Activated naive CD8-positive, alpha-beta T cell treated with anti-CD3 and anti-CD28 coated beads, Interleukin-2, amount 50 U/mL, for 16 hours (primary cell): ENCODE data around the gene ALDH7A1.
"Not testable (repeated sequence)": the region's sequence is repeated elsewhere in the genome, so short reads cannot be mapped to it uniquely, and the experiment has no call there.

ENCODE experiments used
- DNase-seq: peaks from one replicate; pipeline ENCODE4 v3.0.0-alpha.2; 2020; ENCODE audit warnings: low read depth, low spot score

The ALDH7A1 gene

DNA sequence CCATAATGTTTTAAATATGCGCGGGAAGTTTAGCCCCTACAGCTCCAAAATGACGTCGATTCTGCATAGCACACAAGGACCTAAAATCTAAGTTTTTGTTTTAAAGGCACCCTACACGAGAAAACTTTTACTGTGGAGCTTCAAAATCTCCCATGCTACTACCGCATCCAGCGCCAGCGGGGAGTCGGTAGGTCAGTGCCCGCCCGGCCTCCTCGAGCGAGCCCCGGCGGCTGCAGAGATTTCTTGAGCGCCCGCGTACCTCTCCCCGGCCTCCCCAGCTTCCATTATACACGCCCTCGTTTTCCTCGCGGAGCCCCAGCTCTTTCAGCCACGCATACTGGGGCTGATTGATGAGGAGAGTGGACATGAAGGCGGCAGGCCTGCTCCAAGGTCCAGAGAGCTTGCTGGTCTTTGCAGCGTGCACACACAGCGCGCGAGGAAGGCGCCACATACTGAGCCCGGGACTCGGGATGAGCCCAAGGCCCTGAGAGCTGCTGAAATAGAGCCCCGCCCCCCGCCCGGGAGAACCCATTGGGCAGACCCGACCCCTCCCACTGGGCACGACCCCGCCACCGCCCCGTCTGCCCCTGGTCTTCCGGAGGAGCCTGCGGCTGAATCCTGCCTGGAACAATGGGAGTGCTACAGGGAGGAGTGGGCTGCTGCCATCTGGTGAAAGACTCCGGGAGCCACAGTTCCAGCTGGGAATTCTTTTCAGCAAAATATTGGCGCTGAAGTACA is at the start of gene ALDH7A1:
Gene ALDH7A1, minus strand, starts transcription at position 472 of the 738 bp plus-strand sequence. Its CDS starts 21 bp downstream, at position 451.
- no peak for DNase-seq

GRCh38 chr5:126641387-126641786 is 46.4 kb upstream of the ALDH7A1 start:
- no peak for DNase-seq

DNA sequence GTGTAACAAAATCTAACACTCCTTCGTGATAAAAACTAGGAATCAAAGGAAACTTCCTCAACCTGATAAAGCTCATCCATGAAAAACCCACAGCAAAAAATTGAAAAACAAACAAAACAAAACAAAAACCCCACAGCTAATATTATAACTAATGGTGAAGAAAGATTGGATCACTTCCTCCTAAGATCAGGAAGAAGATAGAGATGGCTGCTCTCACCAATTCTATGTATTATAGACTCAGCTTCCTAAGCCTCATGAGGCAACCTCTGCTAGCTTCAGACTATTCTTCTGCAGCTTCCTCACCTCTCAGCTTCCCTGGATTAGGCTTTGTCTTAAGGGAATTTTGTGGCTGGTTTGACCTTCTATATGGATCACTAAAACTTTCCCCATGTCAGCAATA is 45.8 kb upstream of the ALDH7A1 start:
- DNase-seq = no peak

GRCh38 chr5:126636956-126637355 is 41.9 kb upstream of the ALDH7A1 start:
- no peak for DNase-seq

GRCh38 chr5:126635585-126635984 is 40.6 kb upstream of the ALDH7A1 start:
- no peak for DNase-seq

- no peak for DNase-seq
Measured at GRCh38 chr5:126633552-126633951, 38.5 kb upstream of the ALDH7A1 start.

GRCh38 chr5:126631920-126632319 is 36.9 kb upstream of the ALDH7A1 start:
- no peak for DNase-seq

- DNase-seq = no peak
Measured at GRCh38 chr5:126628102-126628501, 33.1 kb upstream of the ALDH7A1 start.

- DNase-seq = no peak
Measured at GRCh38 chr5:126624534-126624933, 29.5 kb upstream of the ALDH7A1 start.

DNA sequence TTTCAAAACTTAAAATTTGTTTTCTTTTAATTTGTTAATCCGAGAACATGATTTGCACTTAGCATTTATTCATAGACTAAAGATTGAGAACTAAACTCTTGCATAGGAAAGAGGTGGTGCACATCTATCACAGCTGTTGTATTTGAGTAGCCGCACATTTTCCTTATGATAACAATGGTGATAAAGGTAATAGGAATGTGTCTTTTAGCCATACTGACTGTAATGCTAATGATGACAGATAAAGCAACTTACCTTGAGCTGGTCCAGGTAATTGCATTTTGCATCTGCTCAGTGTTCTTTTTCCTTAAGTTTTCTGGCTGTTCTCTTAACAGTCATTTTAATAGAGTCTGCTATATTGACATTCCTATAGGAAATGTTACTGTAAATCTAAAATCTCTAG is 24.8 kb upstream of the ALDH7A1 start:
- DNase-seq = no peak

GRCh38 chr5:126617603-126618002 is 22.6 kb upstream of the ALDH7A1 start:
- DNase-seq = not testable (repeated sequence)

DNA sequence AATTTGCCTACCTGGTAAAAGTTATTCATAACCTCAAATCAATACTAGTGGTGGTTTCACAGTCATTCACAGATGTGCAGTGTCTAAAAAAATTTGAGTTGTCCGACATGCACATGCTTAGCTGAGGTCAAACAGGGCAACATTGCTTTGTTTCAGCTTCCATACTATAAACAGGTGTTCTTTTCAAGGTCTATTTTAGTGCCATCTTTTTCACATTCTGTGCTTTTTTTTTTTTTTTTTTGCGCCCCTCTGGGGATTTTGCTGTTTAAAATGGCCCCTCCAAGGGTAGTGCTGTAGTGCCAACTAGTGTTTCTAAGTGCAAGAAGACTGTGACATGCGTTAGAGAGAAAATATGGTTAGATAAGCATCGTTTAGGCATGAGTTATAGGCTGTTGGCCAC is 20.3 kb upstream of the ALDH7A1 start:
- no peak for DNase-seq

GRCh38 chr5:126613941-126614592 is 19.0 kb upstream of the ALDH7A1 start:
- no peak for DNase-seq

DNA sequence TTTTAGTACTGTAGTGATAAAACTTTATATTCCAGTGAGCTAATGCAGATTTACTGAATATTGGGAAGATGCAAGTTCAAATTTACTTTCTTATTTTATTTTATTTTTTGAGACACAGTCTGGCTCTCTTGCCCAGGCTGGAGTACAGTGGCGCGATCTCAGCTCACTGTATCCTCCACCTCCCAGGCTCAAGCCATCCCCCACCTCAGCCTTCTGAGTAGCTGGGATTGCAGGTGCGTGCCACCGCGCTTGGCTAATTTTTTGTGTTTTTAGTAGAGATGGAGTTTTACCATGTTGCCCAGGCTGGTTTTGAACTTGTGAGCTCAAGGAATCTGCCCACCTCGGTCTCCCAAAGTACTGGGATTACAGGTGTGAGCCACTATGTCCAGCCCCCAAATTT is 15.6 kb upstream of the ALDH7A1 start:
- no peak for DNase-seq

DNA sequence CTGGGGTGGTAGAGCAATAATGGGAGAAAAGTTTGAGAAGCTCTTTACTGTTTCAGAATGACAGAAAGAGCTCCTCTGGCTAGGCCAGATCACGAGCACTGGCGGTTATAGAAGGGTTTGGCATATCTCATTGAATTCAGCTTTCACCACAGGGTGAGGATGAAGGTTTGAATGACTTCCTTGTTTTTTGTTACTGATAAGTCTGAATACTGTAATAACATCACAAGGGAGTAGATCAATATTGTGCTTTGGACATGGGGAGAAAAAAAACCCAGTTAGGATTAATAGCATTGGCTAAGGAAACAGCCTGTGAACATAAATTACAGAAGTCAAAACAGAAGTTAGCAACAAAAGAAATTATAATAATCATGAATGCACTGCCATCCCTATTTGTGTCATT is 15.1 kb upstream of the ALDH7A1 start:
- no peak for DNase-seq

- DNase-seq = no peak
Measured at GRCh38 chr5:126605525-126605924, 10.5 kb upstream of the ALDH7A1 start.

GRCh38 chr5:126603402-126603991 is 8.5 kb upstream of the ALDH7A1 start:
- no peak for DNase-seq

GRCh38 chr5:126600631-126601511 is 5.9 kb upstream of the ALDH7A1 start, which contains the start of gene PHAX:
Gene PHAX, plus strand, starts transcription at chr5:126600947. Its CDS starts 16 bp downstream, at chr5:126600963.
- DNase-seq = peak; percentile 37

GRCh38 chr5:126599971-126600630 is 5.1 kb upstream of the ALDH7A1 start:
- DNase-seq = not testable (repeated sequence)

GRCh38 chr5:126599499-126599898 is 4.5 kb upstream of the ALDH7A1 start:
- DNase-seq = no peak

- no peak for DNase-seq
Measured at GRCh38 chr5:126597156-126597555, 2.1 kb upstream of the ALDH7A1 start.
